Myocyte (in vitro differentiated cells): ENCODE results near the gene KIAA0319L. TPM values are rescaled to one million over a fixed set of nuclear protein-coding genes. Genes with fewer than 3 reads are reported as not detected.
"Not testable (repeated sequence)": the region's sequence is repeated elsewhere in the genome, so short reads cannot be mapped to it uniquely, and the experiment has no call there.

Experiments
- DNase-seq: peaks from one replicate; pipeline ENCODE4 v3.0.0-alpha.2; 2012; ENCODE audit warnings: low read depth
- total RNA-seq: library from RNA; depleted of rRNA; stranded (reverse); fragments of >200 nt; gene quantifications from 2 replicates; pipeline ENCODE4 v1.2.3, GENCODE V29; 2014

Gene KIAA0319L
- total RNA-seq, 1 donor from 2014 or later, result 81.3 TPM

DNA sequence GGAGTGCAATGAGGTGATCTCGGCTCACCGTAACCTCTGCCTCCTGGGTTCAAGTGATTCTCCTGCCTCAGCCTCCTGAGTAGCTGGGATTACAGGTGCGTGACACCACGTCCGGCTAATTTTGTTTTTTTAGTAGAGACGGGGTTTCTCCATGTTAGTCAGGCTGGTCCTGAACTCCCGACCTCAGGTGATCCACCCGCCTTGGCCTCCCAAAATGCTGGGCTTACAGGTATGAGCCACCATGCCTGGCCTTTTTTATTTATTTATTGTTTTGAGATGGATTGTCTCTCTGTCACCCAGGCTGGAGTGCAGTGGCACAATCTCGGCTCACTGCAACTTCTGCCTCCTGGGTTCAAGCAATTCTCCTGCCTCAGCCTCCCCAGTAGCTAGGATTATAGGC, 24.4 kb upstream of the KIAA0319L start:
- not testable (repeated sequence) for DNase-seq

DNA sequence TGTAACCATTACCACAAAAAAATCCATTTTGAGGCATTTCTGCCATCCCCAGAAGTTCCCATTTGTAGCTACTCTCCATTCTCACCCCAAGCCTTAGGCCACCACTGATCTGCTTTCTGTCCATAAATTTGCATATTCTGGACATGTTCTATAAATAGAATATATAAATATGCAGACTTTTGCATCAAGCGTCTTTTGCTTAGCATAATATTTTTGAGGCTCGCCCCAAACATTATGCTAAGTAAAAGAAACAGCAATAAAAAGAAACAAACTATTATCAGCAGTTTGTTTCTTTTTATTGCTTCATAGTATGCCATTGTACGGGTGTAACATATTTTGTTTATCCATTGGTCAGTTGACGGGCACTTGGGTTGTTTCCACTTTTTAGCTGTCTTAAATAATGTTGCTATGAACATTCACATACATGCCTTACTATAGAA, 23.8 kb upstream of the KIAA0319L start:
- DNase-seq, result no peak

DNA sequence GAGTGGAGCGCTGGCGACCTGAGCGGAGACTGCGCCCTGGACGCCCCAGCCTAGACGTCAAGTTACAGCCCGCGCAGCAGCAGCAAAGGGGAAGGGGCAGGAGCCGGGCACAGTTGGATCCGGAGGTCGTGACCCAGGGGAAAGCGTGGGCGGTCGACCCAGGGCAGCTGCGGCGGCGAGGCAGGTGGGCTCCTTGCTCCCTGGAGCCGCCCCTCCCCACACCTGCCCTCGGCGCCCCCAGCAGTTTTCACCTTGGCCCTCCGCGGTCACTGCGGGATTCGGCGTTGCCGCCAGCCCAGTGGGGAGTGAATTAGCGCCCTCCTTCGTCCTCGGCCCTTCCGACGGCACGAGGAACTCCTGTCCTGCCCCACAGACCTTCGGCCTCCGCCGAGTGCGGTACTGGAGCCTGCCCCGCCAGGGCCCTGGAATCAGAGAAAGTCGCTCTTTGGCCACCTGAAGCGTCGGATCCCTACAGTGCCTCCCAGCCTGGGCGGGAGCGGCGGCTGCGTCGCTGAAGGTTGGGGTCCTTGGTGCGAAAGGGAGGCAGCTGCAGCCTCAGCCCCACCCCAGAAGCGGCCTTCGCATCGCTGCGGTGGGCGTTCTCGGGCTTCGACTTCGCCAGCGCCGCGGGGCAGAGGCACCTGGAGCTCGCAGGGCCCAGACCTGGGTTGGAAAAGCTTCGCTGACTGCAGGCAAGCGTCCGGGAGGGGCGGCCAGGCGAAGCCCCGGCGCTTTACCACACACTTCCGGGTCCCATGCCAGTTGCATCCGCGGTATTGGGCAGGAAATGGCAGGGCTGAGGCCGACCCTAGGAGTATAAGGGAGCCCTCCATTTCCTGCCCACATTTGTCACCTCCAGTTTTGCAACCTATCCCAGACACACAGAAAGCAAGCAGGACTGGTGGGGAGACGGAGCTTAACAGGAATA, 20.1 kb upstream of the KIAA0319L start:
- DNase-seq, result no peak

DNA sequence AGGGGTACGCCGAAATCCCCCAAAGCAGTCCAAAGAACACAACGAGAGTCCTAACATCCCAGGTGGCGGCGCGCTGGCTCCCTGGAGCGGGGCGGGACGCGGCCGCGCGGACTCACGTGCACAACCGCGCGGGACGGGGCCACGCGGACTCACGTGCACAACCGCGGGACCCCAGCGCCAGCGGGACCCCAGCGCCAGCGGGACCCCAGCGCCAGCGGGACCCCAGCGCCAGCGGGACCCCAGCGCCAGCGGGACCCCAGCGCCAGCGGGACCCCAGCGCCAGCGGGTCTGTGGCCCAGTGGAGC, 19.5 kb upstream of the KIAA0319L start:
- DNase-seq, result not testable (repeated sequence)

DNA sequence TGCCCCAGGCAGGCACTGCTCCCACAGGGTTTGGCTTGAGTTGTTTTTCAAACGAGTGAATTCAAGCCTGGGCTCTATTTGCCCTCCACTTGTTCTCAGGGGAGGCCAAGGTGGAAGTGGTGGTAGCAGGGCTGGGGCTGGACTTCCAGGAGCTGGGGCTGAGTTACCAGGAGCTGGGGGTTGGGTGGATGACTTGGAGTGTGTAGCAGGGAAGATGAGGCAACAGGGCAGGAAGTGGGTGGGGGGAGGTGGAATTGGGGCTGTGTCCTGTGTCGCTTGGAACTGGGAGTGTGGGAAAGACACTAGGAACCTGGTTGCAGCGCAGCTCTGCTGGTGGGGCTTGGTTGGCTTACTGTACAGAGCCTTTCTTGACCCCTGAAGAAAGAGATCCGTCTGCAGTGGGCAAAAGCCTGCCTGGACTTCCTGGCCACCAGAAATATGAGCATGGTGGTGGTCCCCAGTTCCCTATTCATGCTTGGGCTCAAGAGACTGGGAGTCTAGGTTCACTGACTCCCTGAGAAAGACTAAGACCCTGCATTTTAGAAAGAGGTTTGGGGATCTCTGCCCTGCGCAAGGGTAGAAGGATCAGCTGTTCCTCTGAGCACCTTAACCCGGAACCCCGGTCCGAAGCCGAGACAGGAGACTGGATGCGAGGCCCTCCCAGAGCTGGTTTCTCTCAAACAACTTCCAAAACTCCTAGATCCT, 19.0 kb upstream of the KIAA0319L start:
- no peak for DNase-seq

DNA sequence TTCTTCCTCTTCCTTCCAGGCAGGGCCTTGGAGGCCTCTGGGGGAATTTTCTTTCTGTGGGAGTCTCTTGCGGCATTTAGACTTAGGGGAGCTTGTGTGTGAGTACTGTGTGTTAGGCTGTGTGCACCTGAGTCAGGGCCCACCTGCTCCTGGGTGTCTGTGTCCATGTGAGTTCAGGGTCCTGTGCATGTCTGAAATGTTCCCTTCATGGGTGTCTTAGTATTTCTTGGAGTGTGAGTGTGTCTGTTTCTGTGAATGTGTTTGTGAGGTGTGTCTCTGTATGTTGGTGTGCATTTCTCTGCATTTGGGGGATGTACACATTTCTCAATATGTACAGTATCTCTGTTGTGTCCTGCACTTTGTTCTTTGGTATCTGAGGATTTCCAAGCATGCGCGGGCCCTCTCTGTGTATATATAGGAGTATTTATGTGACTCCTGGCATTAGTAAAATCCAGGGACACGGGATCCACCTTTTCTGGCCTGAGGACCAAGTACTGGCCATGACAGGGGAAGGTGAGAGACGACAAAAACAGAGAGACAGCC, 18.3 kb upstream of the KIAA0319L start:
- DNase-seq, result no peak

DNA sequence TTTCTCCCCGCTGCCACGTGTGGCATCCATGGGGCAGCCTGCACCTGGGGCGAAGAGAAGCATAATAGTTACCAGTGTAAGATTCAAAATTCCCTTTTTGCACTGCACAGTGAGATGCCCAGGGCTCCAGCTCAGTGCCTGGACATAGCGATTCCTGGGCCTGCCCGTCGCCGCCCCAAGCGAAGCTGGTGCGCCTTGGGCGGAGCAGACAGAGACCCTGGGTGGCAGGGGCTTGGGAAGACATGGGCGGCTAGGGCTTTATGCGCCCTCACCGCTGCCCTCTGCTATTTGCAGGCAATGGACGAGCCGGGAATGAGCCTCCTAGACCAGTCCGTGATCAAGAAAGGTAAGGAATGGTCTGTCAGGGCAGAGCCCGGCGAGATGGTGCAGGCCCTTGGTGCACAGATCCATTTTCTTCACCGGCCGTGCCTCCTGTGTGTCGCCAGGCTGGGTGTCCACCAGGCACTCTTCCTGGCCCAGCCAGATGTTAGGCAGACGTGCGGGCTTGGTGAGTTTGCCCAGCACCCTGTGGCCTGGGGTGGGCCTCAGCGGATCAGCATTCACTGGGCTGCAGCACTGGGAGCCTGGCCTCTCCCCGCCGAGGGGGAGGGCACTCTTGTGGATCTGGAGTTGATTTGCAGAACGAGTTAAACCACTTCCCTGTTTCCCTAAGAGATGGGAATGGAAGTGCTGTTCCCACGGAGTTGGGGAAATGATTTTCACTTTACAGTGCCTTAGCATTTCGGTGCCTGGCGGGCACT, 17.6 kb upstream of the KIAA0319L start:
- no peak for DNase-seq

DNA sequence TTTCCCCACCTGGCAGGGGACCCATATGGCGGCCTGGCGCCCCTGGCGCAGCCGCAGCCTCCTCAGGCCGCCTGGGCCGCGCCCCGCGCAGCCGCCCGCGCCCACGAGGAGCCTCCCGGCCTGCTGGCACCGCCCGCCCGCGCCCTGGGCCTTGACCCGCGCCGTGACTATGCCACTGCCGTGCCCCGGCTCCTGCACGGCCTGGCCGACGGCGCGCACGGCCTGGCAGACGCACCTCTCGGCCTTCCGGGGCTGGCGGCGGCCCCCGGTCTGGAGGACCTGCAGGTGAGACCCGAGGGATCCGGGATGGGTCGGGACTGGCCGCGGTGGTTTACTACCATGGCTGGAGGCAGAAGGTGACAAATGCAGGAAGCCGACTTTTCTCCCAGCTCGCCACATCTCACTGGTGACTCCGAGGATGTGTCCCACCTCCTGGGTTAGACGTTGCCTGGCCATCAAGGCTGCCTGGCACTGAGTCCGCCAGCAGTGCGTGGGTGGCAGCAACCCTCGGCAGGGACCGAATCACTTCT, 17.0 kb upstream of the KIAA0319L start:
- no peak for DNase-seq

DNA sequence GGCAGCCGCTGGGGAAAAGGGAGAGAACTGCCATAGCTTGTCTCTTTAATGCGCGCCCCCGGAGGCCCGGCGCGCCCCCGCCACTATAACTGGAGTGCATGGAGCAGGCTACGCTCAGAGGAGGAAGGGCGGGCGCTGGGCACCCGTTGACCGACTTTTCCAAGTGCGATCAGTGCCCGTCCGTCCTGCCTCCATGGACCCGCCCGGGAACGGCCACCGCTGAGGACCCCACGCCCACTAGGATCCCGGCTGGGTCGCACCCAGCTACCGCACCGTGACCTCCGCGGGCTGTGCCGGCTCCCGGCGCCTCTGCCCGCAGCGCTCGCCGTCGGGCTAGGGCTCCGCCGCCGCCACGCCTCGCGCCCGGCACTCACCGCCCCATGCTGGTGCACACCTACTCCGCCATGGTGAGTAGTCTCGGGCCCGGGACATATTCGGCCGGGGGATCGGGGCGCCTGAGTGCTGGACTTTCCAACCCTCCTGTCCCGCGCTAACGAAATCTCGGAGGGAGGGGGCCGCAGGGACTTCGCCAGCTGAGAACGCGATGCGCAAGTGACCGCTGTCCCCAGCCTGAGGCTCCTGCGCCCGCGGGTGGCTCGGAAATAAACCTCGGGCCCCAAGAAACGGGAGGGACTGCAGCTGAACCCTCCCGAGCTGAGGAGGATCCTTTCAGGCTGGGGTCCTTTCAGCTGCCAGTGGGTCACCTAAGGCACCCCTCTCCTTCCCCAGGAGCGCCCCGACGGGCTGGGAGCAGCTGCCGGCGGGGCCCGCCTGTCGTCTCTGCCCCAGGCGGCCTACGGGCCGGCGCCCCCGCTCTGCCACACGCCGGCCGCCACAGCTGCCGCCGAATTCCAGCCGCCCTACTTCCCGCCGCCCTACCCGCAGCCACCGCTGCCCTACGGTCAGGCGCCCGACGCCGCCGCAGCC, 16.3 kb upstream of the KIAA0319L start, which contains the start of gene TFAP2E:
Gene TFAP2E, plus strand, starts transcription at position 117 of the 927 bp plus-strand sequence. Its CDS starts 264 bp downstream, at position 381.
- DNase-seq, result peak; percentile 40

DNA sequence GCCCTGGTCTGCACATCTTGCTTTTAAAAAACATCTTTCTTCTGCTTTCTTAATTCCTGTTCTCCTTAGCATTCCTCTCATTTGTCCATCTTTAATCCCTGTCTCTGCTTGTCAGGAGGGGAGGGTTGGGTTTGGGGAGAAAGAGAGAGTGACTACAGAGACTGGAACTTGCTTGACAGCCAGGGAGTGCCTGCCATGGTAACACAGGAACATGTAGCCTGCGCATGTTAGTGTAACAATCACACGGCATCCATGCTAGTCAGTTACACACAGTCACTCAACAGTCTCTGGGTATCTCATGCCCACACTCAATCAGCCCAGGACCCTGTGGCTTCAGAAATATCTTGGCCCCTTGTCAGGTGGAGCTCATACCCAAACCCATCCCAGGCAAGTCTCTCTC, 15.1 kb upstream of the KIAA0319L start:
- DNase-seq, result no peak

DNA sequence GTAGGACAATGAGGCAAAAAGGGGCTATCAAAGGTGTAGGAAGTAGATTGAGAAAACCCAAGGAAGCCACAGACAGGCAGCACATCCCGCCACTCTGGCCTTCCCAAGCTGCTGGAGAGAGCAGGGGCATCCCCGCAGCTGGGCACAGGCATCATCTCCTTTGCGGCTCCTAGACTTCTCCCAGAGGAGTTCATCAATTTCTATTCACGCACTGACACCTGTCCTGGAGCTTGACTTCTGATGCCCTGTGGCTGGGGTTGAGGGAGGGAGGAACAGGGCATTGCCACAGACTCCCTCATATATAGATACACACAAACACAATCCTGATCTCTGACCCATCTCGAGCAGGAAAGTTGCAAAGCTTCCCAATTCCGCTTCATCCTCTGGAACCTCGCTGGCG, 14.1 kb upstream of the KIAA0319L start:
- DNase-seq, result no peak

DNA sequence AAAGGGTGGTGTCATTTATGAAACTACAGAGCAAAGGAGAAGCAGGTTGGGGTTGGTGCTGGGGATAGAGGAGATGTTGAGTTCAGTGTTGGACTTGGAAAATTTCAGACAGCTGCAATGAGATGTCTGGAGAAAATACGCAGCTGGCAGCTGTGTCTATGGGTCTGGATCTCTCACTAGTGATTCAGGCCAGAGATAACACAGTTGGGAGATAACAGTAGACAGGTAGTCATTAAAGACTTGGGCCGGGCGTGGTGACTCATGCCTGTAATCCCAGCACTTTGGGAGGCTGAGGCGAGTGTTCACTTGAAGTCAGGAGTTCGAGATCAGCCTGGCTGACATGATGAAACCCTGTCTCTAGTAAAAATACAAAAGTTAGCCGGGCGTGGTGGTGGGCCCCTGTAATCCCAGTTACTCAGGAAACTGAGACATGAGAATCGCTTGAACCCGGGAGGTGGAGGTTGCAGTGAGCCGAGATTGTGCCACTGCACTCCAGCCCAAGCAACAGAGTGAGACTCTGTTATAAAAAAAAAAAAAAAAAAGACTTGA, 13.5 kb upstream of the KIAA0319L start:
- no peak for DNase-seq

DNA sequence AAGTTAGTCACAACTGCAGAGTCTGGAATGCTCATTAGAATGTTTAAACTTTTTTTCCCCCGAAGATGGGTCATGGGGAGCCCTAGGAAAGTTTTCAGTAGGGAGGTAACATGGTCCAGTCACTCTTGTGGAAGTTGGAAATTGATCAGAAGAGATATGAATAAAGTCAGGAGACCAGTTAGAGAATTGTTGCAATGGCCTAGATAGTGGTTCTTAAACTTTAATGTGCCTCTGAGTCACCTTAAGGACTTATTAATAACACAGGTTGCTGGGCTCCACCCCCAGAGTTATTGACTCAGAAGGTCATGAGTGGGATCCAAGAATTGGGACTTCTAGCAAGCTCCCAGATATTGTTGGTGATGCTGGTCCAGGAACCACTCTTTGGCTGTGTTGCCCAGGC, 12.7 kb upstream of the KIAA0319L start:
- no peak for DNase-seq

DNA sequence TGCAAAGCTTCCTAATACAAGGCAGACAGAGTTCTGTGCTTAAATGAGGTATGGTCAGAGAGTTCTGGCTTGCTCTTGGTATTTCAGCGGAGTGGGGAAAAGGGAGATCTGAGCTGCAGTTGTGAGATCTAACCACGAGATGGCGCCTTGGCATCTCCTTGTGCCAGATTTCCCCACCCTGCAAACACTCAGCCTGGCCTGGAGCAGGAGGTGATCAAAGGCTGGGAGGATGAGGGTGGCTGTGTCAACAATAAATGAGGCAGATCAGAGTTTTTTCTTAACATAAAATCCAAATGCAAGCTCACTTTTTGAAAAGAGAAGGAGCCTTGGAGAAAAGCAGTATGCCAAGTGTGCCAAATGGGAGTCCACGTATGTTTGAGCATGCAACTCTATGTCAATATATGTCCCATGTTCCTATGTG, 11.8 kb upstream of the KIAA0319L start:
- DNase-seq, result peak; percentile 78

DNA sequence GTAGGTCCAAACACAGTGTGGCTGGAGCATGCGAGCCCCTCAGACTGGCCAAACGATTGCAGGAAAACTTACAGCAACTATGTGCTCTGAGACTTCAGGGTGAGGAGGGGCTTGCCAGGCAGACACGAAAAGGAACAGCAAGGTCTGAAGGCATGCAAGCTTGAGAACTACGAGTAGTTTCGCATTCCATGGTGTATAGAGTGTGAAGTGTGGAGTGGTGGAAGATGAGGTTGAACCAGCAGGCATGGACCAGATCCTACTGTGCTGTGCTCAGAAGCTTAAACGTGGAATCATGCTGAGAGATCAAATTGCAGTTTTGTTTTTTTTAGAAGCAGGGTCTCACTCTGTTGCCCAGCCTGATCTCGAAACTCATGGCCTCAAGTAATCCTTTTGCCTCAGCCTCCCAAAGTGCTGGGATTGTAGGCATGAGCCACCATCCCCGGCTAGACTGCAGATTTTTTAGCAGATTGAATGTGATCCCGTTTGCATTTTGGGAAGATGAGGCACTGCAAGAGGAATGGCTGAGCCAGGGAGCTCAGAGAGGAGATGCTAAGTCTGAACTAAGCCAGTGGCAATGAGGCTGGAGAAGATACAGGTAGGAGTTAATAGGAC, 10.8 kb upstream of the KIAA0319L start:
- DNase-seq, result no peak

DNA sequence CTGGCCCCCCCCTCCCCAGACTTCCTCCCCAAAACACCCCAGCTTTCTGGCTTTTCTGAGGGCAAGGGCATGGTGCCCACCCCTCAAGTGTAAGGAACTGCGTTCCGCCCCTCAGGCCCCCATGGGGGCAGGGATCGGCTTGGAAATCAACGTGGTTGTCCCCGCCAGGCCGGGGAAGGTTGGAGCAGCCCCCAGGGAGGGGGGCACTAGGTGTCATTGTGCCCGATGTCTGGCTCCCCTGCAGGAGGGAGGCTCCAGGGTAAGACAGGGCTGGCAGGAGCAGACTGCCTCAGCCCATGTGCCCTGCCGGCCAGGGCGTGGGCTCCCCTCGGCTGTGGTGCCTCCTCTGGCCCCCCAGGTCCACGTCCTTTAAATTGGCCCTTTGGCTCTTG, 8.5 kb upstream of the KIAA0319L start:
- no peak for DNase-seq

DNA sequence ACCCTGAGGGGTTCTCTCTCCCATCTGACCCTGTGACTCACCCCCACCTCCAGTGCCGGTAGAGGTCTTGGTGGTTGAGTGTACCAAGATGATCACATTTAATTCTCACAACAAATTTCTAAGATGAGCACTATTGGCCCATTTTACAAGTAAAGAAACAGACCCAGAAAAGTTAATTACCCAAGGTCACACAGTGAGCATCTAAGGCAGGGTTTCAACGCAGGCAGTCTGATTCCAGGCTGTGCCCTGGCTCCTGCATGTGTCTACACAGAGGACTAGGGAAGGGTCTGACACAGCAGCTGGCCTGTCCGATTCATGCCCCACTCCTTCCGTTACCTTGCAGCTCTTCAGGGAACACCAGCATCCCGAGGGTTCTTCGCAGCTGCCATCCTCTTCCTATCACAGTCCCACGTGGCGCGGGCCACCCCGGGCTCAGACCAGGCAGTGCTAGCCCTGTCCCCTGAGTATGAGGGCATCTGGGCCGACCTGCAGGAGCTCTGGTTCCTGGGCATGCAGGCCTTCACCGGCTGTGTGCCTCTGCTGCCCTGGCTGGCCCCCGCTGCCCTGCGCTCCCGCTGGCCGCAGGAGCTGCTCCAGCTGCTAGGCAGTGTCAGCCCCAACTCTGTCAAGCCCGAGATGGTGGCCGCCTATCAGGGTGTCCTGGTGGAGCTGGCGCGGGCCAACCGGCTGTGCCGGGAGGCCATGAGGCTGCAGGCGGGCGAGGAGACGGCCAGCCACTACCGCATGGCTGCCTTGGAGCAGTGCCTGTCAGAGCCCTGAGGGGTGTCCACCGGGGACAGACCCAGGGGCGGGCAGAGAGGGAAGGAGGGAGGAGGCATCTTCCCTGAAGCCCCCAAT, 7.9 kb upstream of the KIAA0319L start:
- no peak for DNase-seq
